ENCODE results near the gene ADAM12. TPM values are rescaled to one million over a fixed set of nuclear protein-coding genes. Genes with fewer than 3 reads are reported as not detected.

Gene ADAM12
- total RNA-seq, 1 experiment from 2014 or later = 16.8 TPM

DNA sequence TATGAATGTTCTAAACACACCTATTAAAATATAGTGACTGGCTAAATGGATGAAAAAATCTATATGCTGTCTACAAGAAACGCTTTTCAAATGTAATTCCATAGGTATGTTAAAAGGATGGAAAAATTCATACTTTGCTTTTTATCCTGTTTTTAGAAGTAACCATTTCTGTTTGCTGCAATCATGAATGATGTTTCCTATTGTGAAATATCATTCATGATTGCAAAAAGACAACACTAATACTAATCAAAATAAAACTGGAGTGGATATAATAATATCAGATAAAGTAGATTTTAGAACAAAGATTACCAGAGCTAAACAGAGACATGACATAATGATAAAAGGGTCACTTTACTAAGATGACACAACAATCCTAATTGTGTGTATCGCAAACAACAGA lies 353.7 kb downstream of the ADAM12 start:
- H3F3A ChIP-seq (ENCODE audit: insufficient read depth, low read depth) = no peaks in the 10 kb centered on the region
- intact Hi-C loops (cut with micrococcal nuclease; ENCODE audit: unreplicated experiment) = no loop called here
- no peaks in the 10 kb centered on the region for H3K27me3 ChIP-seq (ENCODE audit: insufficient read depth, low read depth)
- ChIA-PET CTCF (no interaction called here), POLR2A (ENCODE audit: unreplicated experiment) (no interaction called here)
- peaks cover 7% of the 10 kb centered on the region; the same call in 1 of the 2 replicates for H3K9me3 ChIP-seq (ENCODE audit: insufficient read depth, low read depth)
- H4K20me1 ChIP-seq (ENCODE audit: insufficient read depth) = no peaks in the 10 kb centered on the region
- no peak overlapping the region for H3K27ac ChIP-seq
- no peak for DNase-seq
- H3K36me3 ChIP-seq (ENCODE audit: low read depth) = no peaks in the 10 kb centered on the region
- no peaks in the 10 kb centered on the region for H3K79me2 ChIP-seq (ENCODE audit: low read depth)
- H3K4me2 ChIP-seq = no peak overlapping the region
- no TSS peak for BruUV-seq (replicated peaks)
- no peak overlapping the region for H3K4me3 ChIP-seq
- H3K4me1 ChIP-seq (replicated peaks; ENCODE audit: insufficient read depth) = no peaks in the 10 kb centered on the region
- no peaks in the 10 kb centered on the region for H3K9me2 ChIP-seq (ENCODE audit: insufficient read depth)
- no peak overlapping the region for H2AFZ ChIP-seq
- no peak for TF ChIP-seq EZH2 (IDR thresholded peaks at IDR 0.05; ENCODE audit: low read depth)
- no peak for TF ChIP-seq CTCF (conservative IDR thresholded peaks at IDR 0.05)

- H3K4me3 ChIP-seq = no peak overlapping the region
- no peaks in the 10 kb centered on the region for H3K36me3 ChIP-seq (ENCODE audit: low read depth)
- H3K27ac ChIP-seq = no peak overlapping the region
- no peak overlapping the region for H2AFZ ChIP-seq
- no peaks in the 10 kb centered on the region for H3K79me2 ChIP-seq (ENCODE audit: low read depth)
- intact Hi-C loops (cut with micrococcal nuclease; ENCODE audit: unreplicated experiment) = no loop called here
- ChIA-PET CTCF (no interaction called here), POLR2A (ENCODE audit: unreplicated experiment) (no interaction called here)
- no peaks in the 10 kb centered on the region for H3K4me1 ChIP-seq (replicated peaks; ENCODE audit: insufficient read depth)
- no peak for TF ChIP-seq EZH2 (IDR thresholded peaks at IDR 0.05; ENCODE audit: low read depth)
- no peak for TF ChIP-seq CTCF (conservative IDR thresholded peaks at IDR 0.05)
- BruUV-seq (replicated peaks) = no TSS peak
- peaks cover 9% of the 10 kb centered on the region; the same call in 1 of the 2 replicates for H3K9me3 ChIP-seq (ENCODE audit: insufficient read depth, low read depth)
- no peak overlapping the region for H3K4me2 ChIP-seq
- H3K27me3 ChIP-seq (ENCODE audit: insufficient read depth, low read depth) = no peaks in the 10 kb centered on the region
- H4K20me1 ChIP-seq (ENCODE audit: insufficient read depth) = no peaks in the 10 kb centered on the region
- no peaks in the 10 kb centered on the region for H3F3A ChIP-seq (ENCODE audit: insufficient read depth, low read depth)
- H3K9me2 ChIP-seq (ENCODE audit: insufficient read depth) = no peaks in the 10 kb centered on the region
- DNase-seq = no peak
Measured at GRCh38 chr10:126029999-126030398, 358.3 kb downstream of the ADAM12 start.

DNA sequence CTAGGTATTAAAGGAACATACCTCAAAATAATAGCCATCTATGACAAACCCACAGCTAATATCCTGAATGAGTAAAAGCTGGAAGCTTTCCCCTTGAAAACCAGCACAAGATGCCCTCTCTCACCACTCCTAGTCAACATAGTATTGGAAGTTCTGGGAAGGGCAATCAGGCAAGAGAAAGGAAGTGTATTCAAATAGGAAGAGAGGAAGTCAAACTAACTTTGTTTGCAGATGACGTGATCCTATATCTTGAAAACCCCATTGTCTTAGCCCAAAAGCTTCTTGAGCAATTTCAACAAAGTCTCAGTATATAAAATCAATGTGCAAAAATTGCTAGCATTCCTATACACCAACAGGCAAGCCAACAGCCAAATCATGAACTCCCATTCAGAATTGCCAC lies 360.6 kb downstream of the ADAM12 start:
- intact Hi-C loops (cut with micrococcal nuclease; ENCODE audit: unreplicated experiment) = no loop called here
- Histone ChIP-seq H3K9me3 (ENCODE audit: insufficient read depth, low read depth) (peaks cover 3% of the 10 kb centered on the region; the same call in 1 of the 2 replicates), H3K4me3 (no peak overlapping the region), H3K4me1 (replicated peaks; ENCODE audit: insufficient read depth) (no peaks in the 10 kb centered on the region), H3F3A (ENCODE audit: insufficient read depth, low read depth) (no peaks in the 10 kb centered on the region), H3K9me2 (ENCODE audit: insufficient read depth) (no peaks in the 10 kb centered on the region), H2AFZ (no peak overlapping the region), H3K36me3 (ENCODE audit: low read depth) (no peaks in the 10 kb centered on the region), H3K27ac (no peak overlapping the region), H3K4me2 (no peak overlapping the region), H4K20me1 (ENCODE audit: insufficient read depth) (no peaks in the 10 kb centered on the region), H3K79me2 (ENCODE audit: low read depth) (no peaks in the 10 kb centered on the region), H3K27me3 (ENCODE audit: insufficient read depth, low read depth) (no peaks in the 10 kb centered on the region)
- ChIA-PET POLR2A (ENCODE audit: unreplicated experiment) (no interaction called here), CTCF (no interaction called here)
- DNase-seq = no peak
- no peak for TF ChIP-seq CTCF (conservative IDR thresholded peaks at IDR 0.05)
- TF ChIP-seq EZH2 (IDR thresholded peaks at IDR 0.05; ENCODE audit: low read depth) = no peak
- no TSS peak for BruUV-seq (replicated peaks)
